Measurements from ENCODE around the gene PGA5.
"Not testable (repeated sequence)": the region's sequence is repeated elsewhere in the genome, so short reads cannot be mapped to it uniquely, and the experiment has no call there.

The PGA5 gene

DNA sequence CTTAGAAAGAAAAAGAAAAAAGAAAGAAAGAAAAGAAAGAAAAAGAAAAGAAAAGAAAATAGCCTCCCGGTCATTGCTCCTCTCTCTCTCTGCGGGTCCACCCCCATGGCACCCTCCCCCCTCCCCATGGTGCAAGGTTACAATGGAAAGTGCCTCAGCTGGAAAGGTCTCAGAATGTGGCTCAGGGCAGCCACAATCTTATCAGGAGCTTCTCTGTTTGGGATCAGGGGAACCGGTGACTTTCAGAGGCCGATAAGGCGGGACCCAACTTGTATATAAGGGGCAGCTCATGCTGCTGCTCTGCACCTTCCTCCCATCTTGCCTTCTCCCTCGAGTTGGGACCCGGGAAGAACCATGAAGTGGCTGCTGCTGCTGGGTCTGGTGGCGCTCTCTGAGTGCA is 18.9 kb upstream of the PGA5 start, which contains the start of gene PGA4:
Gene PGA4, plus strand, starts transcription at position 301 of the 400 bp plus-strand sequence. Its CDS starts 54 bp downstream, at position 355.
- DNase-seq (ENCODE audit: low read depth); H3K4me3 ChIP-seq (ENCODE audit: low read depth, low read length): not testable (repeated sequence)

DNA sequence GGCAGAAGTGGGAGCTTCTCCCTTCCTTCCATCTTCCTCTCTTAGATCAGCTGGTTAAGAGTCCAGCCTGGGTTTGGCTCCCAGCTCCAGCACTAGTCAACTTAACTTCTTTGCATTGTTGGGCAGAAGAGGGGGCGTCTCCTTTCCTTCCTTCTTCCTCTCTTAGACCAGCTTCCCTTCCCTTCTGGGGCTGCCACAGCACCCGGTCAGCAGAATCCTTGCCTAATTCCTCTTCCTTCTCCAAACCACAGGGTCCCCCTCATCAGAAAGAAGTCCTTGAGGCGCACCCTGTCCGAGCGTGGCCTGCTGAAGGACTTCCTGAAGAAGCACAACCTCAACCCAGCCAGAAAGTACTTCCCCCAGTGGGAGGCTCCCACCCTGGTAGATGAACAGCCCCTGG is 18.3 kb upstream of the PGA5 start:
- not testable (repeated sequence) for H3K4me3 ChIP-seq (ENCODE audit: low read depth, low read length); DNase-seq (ENCODE audit: low read depth)

DNA sequence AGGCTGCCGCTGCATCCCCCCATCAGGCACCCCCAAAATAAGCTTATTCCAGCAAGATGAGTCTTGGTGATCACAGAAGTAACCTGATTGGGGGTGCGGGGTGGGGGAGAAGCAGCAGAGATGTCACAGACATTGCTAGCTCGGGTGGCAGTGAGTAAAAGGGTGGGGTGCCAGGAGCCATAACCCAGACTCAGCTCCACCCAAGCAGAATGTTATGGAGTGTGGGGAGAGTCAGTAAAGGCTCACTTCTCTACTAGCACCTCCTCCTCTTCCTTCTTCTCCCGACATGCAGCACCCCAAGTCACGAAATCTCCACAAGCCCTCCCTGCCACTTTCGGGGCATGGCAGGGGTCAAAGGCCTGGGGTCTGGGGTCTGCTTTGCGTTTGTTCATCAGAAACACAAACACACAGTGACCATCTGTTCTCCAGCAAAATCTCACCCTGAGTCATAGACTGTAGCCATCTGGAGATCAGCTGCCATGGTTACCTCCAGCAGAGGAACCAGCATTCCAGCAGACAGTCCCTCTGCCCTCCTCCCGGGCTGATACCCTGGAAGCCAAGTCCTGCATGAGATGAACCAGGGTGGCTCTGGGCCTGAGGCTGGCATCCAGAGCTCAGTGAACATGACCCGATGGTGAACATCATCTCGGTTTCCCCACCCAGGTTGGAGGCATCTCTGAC is 14.4 kb upstream of the PGA5 start:
- not testable (repeated sequence) for DNase-seq (ENCODE audit: low read depth); H3K4me3 ChIP-seq (ENCODE audit: low read depth, low read length)

DNA sequence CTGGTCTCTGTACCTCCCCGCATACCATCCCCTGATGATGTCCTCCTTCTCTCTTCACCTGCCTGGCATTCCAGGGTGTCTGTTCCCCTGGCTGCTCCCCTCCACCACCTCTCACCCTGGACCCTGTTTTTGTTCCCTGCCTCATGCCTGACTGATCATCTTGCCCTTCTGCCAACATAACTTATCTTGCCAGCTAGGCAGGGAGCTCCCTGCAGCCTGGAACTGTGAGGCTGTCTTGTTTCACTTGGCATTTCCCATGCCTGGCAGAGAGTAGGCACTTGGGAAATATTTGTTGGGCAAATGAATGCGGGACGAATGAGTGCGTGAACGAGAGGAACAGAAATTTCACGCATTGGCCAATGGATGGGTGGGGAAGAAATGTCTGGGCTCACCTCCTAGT is 11.5 kb upstream of the PGA5 start:
- not testable (repeated sequence) for H3K4me3 ChIP-seq (ENCODE audit: low read depth, low read length); DNase-seq (ENCODE audit: low read depth)

DNA sequence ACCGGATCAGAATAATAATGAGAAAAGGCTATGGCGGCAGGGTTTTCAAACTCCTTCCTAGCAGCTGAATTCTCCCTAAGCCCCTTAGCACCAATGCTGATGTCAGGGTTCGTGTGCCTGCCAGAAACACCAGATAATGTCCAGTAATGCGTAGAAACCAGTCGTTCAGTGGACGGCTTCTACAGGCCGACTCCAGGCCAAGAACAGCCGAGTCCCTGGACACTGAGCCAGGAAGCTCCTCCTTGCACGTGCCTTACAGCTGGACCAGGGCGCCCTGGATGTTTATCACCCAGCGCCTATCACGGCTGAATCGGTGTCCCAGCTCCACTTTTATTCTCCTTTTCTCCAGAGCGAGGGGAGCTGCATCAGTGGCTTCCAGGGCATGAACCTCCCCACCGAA is 9.9 kb upstream of the PGA5 start:
- H3K4me3 ChIP-seq (ENCODE audit: low read depth, low read length); DNase-seq (ENCODE audit: low read depth): not testable (repeated sequence)

DNA sequence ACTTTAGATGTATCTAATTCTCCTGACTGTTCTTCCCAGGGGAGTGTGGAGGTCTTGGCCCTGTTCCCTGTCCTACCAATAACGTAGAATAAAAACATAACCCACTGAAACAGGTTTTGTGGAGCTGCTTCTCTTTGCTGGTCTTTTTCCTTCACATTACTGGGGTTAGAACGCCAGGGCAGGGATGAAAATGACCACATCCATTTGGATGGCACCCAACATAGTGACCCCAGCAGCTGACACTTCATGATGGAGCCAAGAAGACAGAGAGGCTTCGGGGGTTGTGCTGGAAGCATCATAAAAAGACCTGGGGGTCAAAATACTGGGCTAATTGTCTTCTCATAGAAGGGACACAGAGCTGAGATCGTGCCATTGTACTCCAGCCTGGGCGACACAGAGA is 9.4 kb upstream of the PGA5 start:
- not testable (repeated sequence) for H3K4me3 ChIP-seq (ENCODE audit: low read depth, low read length); DNase-seq (ENCODE audit: low read depth)

DNA sequence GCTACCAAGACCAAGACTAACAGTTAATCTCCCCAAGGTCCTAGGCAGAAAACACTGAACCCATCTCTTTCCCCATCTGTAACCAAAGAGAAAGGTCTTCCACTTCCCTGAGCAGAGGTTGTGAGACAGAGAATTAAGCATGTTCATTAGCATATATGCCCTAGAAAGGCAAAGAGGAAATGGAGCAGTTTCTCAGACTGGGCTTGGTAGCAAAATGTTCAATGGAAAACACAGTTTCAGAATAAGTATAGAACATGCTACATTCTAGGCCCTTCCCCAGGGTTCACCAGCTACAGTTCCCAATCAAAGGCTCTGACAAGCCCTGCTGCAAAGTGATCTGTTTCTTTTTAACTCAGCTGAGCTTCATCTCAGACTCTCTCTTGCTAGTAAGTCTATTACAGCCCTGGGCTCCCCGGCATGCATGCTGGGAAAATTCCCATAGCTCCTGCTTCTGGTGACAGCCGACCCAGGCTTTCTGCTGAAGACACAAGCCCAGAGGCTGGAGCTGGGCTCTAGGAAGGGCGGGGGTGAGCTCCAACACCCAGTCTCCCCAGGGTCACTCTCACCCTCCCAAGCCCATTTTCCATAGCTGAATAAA is 8.3 kb upstream of the PGA5 start:
- H3K4me3 ChIP-seq (ENCODE audit: low read depth, low read length); DNase-seq (ENCODE audit: low read depth): not testable (repeated sequence)

DNA sequence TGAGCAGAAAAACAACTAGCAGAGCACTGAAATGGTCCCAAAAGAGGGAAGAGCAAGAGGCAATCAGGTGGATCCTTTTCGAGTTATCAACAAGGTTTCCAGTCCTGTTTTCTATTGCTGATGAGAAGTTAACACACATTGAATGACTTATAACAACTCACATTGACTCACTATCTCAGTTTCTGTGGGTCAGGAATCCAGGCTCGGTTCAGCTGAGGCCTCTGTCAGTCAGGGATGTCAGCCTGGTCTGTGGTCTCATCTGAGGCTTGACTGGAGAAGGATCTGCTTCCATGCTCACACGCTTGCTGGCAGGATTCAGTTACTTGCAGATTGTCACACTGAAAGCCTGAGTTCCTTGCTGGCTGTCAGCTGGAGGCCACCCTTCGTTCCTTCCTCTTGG is 3.8 kb upstream of the PGA5 start:
- H3K4me3 ChIP-seq (ENCODE audit: low read depth, low read length); DNase-seq (ENCODE audit: low read depth): not testable (repeated sequence)

DNA sequence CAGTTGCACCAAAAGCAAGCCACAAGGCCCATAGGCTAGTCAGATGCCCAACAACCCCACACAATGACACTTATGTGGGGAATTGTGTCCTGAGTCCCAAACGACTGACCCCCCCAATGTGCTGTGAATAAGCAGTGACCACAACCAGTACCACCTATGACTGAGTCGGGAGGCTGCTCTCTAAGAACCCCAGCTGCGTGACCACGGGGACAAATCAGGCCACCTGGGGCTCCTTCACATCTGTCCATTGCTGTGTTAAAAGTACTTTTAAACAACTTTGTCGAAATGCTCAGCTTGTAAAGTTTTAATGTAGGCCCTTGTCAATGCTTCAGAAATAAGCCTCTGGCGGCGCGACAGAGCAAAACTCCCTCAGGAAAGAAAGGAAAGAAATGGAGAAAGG is 687 bp upstream of the PGA5 start:
- DNase-seq (ENCODE audit: low read depth); H3K4me3 ChIP-seq (ENCODE audit: low read depth, low read length): not testable (repeated sequence)

DNA sequence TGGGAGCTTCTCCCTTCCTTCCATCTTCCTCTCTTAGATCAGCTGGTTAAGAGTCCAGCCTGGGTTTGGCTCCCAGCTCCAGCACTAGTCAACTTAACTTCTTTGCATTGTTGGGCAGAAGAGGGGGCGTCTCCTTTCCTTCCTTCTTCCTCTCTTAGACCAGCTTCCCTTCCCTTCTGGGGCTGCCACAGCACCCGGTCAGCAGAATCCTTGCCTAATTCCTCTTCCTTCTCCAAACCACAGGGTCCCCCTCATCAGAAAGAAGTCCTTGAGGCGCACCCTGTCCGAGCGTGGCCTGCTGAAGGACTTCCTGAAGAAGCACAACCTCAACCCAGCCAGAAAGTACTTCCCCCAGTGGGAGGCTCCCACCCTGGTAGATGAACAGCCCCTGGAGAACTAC is 551 bp downstream of the PGA5 start:
- DNase-seq (ENCODE audit: low read depth); H3K4me3 ChIP-seq (ENCODE audit: low read depth, low read length): not testable (repeated sequence)

DNA sequence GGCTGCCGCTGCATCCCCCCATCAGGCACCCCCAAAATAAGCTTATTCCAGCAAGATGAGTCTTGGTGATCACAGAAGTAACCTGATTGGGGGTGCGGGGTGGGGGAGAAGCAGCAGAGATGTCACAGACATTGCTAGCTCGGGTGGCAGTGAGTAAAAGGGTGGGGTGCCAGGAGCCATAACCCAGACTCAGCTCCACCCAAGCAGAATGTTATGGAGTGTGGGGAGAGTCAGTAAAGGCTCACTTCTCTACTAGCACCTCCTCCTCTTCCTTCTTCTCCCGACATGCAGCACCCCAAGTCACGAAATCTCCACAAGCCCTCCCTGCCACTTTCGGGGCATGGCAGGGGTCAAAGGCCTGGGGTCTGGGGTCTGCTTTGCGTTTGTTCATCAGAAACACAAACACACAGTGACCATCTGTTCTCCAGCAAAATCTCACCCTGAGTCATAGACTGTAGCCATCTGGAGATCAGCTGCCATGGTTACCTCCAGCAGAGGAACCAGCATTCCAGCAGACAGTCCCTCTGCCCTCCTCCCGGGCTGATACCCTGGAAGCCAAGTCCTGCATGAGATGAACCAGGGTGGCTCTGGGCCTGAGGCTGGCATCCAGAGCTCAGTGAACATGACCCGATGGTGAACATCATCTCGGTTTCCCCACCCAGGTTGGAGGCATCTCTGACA is 4.4 kb downstream of the PGA5 start:
- H3K4me3 ChIP-seq (ENCODE audit: low read depth, low read length); DNase-seq (ENCODE audit: low read depth): not testable (repeated sequence)

DNA sequence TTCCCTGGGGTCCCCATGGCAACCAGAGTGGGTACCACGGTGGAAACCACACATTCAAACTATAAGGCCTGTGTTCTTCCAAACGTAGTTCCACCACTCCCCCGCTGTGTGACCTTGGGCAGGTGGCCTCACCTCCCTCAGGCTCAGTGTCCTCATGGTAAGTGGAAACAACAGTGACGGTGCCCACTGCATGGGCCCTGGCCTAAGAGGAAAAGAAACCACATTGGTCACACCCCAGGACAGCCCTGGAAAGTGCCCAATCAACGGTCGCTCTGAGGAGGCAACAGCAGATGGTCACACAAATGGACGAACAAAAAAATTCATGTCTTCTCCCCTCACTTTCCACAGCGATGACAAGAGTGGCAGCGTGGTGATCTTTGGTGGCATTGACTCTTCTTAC is 7.1 kb downstream of the PGA5 start:
- not testable (repeated sequence) for H3K4me3 ChIP-seq (ENCODE audit: low read depth, low read length); DNase-seq (ENCODE audit: low read depth)

DNA sequence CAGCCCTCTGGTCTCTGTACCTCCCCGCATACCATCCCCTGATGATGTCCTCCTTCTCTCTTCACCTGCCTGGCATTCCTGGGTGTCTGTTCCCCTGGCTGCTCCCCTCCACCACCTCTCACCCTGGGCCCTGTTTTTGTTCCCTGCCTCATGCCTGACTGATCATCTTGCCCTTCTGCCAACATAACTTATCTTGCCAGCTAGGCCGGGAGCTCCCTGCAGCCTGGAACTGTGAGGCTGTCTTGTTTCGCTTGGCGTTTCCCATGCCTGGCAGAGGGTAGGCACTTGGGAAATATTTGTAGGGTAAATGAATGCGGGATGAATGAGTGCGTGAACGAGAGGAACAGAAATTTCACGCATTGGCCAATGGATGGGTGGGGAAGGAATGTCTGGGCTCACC is 8.2 kb downstream of the PGA5 start:
- not testable (repeated sequence) for H3K4me3 ChIP-seq (ENCODE audit: low read depth, low read length); DNase-seq (ENCODE audit: low read depth)

DNA sequence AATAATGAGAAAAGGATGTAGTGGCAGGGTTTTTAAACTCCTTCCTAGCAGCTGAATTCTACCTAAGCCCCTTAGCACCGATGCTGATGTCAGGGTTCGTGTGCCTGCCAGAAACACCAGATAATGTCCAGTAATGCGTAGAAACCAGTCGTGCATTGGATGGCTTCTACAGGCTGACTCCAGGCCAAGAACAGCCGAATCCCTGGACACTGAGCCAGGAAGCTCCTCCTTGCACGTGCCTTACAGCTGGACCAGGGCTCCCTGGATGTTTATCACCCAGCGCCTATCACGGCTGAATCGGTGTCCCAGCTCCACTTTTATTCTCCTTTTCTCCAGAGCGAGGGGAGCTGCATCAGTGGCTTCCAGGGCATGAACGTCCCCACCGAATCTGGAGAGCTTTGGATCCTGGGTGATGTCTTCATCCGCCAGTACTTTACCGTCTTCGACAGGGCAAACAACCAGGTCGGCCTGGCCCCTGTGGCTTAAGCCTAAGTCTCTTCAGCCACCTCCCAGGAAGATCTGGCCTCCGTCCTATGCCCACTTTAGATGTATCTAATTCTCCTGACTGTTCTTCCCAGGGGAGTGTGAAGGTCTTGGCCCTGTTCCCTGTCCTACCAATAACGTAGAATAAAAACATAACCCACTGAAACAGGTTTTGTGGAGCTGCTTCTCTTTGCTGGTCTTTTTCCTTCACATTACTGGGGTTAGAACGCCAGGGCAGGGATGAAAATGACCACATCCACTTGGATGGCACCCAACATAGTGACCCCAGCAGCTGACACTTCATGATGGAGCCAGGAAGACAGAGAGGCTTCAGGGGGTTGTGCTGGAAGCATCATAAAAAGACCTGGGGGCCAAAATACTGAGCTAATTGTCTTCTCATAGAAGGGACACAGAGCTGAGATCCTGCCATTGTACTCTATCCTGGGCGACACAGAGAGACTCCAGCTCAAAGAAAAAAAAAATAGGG is 10.1 kb downstream of the PGA5 start:
- not testable (repeated sequence) for DNase-seq (ENCODE audit: low read depth); H3K4me3 ChIP-seq (ENCODE audit: low read depth, low read length)

DNA sequence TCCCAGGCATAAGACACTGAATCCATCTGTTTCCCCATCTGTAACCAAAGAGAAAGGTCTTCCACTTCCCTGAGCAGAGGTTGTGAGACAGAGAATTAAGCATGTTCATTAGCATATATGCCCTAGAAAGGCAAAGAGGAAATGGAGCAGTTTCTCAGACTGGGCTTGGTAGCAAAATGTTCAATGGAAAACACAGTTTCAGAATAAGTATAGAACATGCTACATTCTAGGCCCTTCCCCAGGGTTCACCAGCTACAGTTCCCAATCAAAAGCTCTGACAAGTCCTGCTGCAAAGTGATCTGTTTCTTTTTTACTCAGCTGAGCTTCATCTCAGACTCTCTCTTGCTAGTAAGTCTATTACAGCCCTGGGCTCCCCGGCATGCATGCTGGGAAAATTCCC is 11.4 kb downstream of the PGA5 start:
- not testable (repeated sequence) for H3K4me3 ChIP-seq (ENCODE audit: low read depth, low read length); DNase-seq (ENCODE audit: low read depth)

DNA sequence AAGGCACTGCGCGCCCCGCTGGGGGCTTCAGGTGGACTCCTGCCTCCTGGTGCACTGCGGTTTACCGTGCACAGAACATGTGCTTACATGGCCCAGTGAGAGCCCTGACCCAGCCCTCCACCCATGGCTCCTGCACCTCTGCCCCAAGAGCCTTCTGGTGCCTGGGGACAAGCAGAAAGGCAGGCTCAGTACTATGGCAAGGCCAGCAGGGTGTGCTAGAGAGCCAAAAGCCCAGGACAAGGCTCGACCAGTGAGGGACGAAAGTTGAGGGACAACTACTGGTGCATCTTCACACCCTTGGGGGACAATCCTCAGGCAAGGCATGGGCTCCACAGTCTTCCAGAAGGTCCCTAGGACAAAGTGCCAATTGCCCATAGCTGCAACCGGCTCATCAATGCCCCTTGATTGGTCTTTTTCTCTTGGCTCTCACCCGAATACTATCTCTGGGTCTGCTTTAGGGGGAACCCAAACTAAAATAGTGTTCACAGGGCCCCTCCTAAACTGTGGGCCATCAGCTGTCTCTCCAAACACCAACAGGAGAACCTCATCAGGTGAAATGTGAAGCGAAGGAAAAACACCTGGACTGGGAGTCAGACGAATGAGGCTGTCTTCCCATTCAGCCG is 13.5 kb downstream of the PGA5 start:
- no peak for DNase-seq (ENCODE audit: low read depth)
- H3K4me3 ChIP-seq (ENCODE audit: low read depth, low read length): no peak overlapping the region

DNA sequence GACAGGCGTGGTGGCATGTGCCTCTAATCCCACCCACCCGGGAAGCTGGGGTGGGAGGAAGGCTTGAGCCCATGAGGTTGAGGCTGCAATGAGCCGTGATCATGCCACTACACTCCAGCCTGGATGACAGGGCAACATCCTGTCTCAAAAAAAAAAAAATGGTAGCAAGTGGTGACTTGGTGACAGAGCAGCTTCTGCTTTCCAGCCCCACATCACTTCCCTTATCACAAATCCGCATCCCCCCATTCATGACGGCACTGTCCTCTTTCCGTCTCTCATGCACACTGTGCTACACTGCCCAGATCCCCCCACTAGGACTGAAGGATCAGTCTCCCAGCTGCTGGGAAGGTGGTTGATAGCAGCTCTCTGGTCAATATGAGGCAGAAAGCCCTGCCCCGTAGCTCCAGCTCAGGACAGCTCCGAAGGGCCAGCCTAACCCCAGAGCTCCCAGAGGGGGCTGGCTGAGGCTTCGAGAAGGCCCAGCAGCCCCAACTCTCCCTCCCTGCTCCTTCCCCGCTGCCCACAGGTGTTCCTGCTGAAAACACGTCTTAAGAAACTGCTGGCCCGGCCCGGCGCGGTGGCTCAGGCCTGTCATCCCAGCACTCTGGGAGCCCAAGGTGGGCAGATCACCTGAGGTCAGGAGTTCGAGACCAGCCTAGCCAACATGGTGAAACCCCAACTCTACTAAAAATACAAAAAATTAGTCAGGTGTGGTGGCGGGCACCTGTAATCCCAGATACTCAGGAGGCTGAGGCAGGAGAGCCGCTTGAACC is 15.9 kb downstream of the PGA5 start:
- no peak overlapping the region for H3K4me3 ChIP-seq (ENCODE audit: low read depth, low read length)
- DNase-seq (ENCODE audit: low read depth): no peak

DNA sequence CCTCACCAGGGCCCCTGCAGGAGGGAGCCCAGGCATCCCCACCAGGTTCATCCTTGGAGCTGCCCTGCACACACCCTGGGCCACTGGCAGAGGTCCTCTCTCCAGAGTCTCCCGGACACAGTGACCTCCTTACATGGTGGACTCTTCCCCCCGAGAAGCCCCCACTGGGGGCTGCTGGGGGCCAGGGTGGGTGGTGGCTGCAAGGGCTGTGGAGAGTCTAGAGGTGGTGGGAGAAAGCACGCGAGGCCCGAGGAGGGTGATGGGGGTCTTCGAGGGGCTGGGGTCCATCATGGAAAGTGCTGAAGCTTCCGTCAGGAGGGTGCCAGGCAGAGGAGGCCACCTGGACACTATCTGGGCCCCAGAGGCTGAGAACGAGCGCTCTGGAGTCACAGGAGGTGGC is 17.6 kb downstream of the PGA5 start:
- no peak for DNase-seq (ENCODE audit: low read depth)

More for the DNA sequence above, 17.6 kb downstream of the PGA5 start:
- no peak overlapping the region for H3K4me3 ChIP-seq (ENCODE audit: low read depth, low read length)

Data from skeletal muscle cell (primary cell).